Hepatocyte (in vitro differentiated cells): Measurements from ENCODE around the gene STARD9. TPM values are rescaled to one million over a fixed set of nuclear protein-coding genes. Genes with fewer than 3 reads are reported as not detected.

ENCODE experiments used
- DNase-seq: peaks from one replicate; pipeline ENCODE4 v3.0.0-alpha.2; 2016; ENCODE audit warnings: low spot score
- H2AFZ ChIP-seq: fragments of 200-600 bp; sonication (generic); 2 replicates; pipeline ENCODE4 v1.6.0; 2016; ENCODE audit warnings: antibody characterized with exemption, mild to moderate bottlenecking
- H3K27ac ChIP-seq: fragments of 200-600 bp; sonication (generic); 2 replicates; pipeline ENCODE4 v1.5.1; 2016; ENCODE audit warnings: mild to moderate bottlenecking
- H3K27me3 ChIP-seq: fragments of 200-600 bp; sonication (generic); 2 replicates; pipeline ENCODE4 v1.6.1; 2016
- H3K36me3 ChIP-seq: fragments of 200-600 bp; sonication (generic); replicated peaks from 2 replicates; pipeline ENCODE4 v1.5.1; 2016; ENCODE audit warnings: low read depth; ENCODE audit not compliant: insufficient read depth
- H3K4me1 ChIP-seq: fragments of 200-600 bp; sonication (generic); 2 replicates; pipeline ENCODE4 v1.5.1; 2016; ENCODE audit warnings: mild to moderate bottlenecking, moderate library complexity; ENCODE audit not compliant: insufficient read depth
- H3K4me2 ChIP-seq: fragments of 200-600 bp; sonication (generic); 2 replicates; pipeline ENCODE4 v1.6.0; 2016
- H3K4me3 ChIP-seq: fragments of 200-600 bp; sonication (generic); 2 replicates; pipeline ENCODE4 v1.5.1; 2016; ENCODE audit warnings: mild to moderate bottlenecking
- H3K79me2 ChIP-seq: fragments of 200-600 bp; sonication (generic); 2 replicates; pipeline ENCODE4 v1.6.0; 2017; ENCODE audit warnings: mild to moderate bottlenecking
- H3K9me2 ChIP-seq: fragments of 200-600 bp; sonication (generic); replicated peaks from 2 replicates; pipeline ENCODE4 v1.6.0; 2017; ENCODE audit warnings: mild to moderate bottlenecking; ENCODE audit not compliant: insufficient read depth
- H3K9me3 ChIP-seq: fragments of 200-600 bp; sonication (generic); 2 replicates; pipeline ENCODE4 v1.5.1; 2016; ENCODE audit warnings: low read depth, mild to moderate bottlenecking
- H4K20me1 ChIP-seq: fragments of 200-600 bp; sonication (generic); 2 replicates; pipeline ENCODE4 v1.6.0; 2016; ENCODE audit warnings: mild to moderate bottlenecking; ENCODE audit not compliant: insufficient read depth, poor library complexity, severe bottlenecking
- CTCF ChIP-seq: fragments of 200-600 bp; sonication (generic); IDR thresholded peaks from 2 replicates; pipeline ENCODE4 v1.5.1; 2016; ENCODE audit warnings: antibody characterized with exemption, mild to moderate bottlenecking; ENCODE audit not compliant: poor library complexity
- EZH2 ChIP-seq: fragments of 200-600 bp; sonication (generic); IDR thresholded peaks from 2 replicates; pipeline ENCODE4 v1.6.1; 2016; ENCODE audit warnings: antibody characterized with exemption, mild to moderate bottlenecking, borderline replicate concordance
- EZH2phosphoT487 ChIP-seq: fragments of 200-600 bp; sonication (generic); IDR thresholded peaks from one replicate; pipeline ENCODE4 v1.6.1; 2018; ENCODE audit warnings: antibody characterized with exemption, mild to moderate bottlenecking, low read depth, moderate library complexity; ENCODE audit not compliant: unreplicated experiment, severe bottlenecking
- WGBS: methylation state at CpG from one replicate; pipeline ENCODE4 v1.1.6; 2016; ENCODE audit warnings: low lambda C conversion rate; ENCODE audit errors: missing lambda C conversion rate; 5-methylcytosine and 5-hydroxymethylcytosine counted together
- polyA plus RNA-seq: library from polyadenylated mRNA; unstranded; fragments of >200 nt; fragmentation: Nextera tagmentation; extraction: Ambion mirVana; gene quantifications from 2 replicates; pipeline ENCODE4 v1.2.1, GENCODE V29; 2016
- total RNA-seq: library from RNA; depleted of rRNA; stranded (reverse); fragments of >200 nt; gene quantifications from 2 replicates; pipeline ENCODE4 v1.2.3, GENCODE V29; 2014

STARD9 gene
- total and polyA plus RNA-seq, 2 experiments from 2014 or later, result 0.50 to 3.0 TPM

- Histone ChIP-seq H4K20me1 (no peaks in the 10 kb centered on the region), H2AFZ (no peak overlapping the region), H3K36me3 (no peaks in the 10 kb centered on the region), H3K4me1 (no peaks in the 10 kb centered on the region), H3K27ac (no peak overlapping the region), H3K4me3 (no peak overlapping the region), H3K9me2 (no peaks in the 10 kb centered on the region), H3K27me3 (no peaks in the 10 kb centered on the region), H3K9me3 (no peaks in the 10 kb centered on the region), H3K4me2 (no peak overlapping the region), H3K79me2 (no peaks in the 10 kb centered on the region)
- 94% methylated on average over 2 of the region's 2 CpGs for WGBS
- TF ChIP-seq EZH2phosphoT487 (no peak), CTCF (no peak)
- no peak for DNase-seq
Measured at GRCh38 chr15:42627485-42627884, 52.1 kb downstream of the STARD9 start.

- DNase-seq, result no peak
- no peaks in the 10 kb centered on the region for H3K9me2 ChIP-seq
- 98% methylated on average over 4 of the region's 4 CpGs for WGBS
- no peaks in the 10 kb centered on the region for H3K36me3 ChIP-seq
- no peak overlapping the region for H2AFZ ChIP-seq
- no peaks in the 10 kb centered on the region for H3K9me3 ChIP-seq
- H4K20me1 ChIP-seq, result no peaks in the 10 kb centered on the region
- no peaks in the 10 kb centered on the region for H3K4me1 ChIP-seq
- H3K79me2 ChIP-seq, result no peaks in the 10 kb centered on the region
- no peak for TF ChIP-seq CTCF
- no peak for TF ChIP-seq EZH2phosphoT487
- no peak for TF ChIP-seq EZH2
- H3K4me3 ChIP-seq, result no peak overlapping the region
- H3K27me3 ChIP-seq, result no peaks in the 10 kb centered on the region
- H3K4me2 ChIP-seq, result no peak overlapping the region
- no peak overlapping the region for H3K27ac ChIP-seq
Measured at GRCh38 chr15:42628761-42629160, 53.4 kb downstream of the STARD9 start.

GRCh38 chr15:42632105-42632675 is 56.8 kb downstream of the STARD9 start:
- no peaks in the 10 kb centered on the region for H3K79me2 ChIP-seq
- 77% methylated on average over 1 of the region's 1 CpG for WGBS
- H3K27ac ChIP-seq, result no peak overlapping the region
- TF ChIP-seq EZH2phosphoT487, result no peak
- no peak for TF ChIP-seq EZH2
- no peak for TF ChIP-seq CTCF
- H3K27me3 ChIP-seq, result no peaks in the 10 kb centered on the region
- no peaks in the 10 kb centered on the region for H3K9me3 ChIP-seq
- no peaks in the 10 kb centered on the region for H3K9me2 ChIP-seq
- no peak overlapping the region for H3K4me3 ChIP-seq
- H3K36me3 ChIP-seq, result no peaks in the 10 kb centered on the region
- H2AFZ ChIP-seq, result no peak overlapping the region
- no peaks in the 10 kb centered on the region for H4K20me1 ChIP-seq
- no peak for DNase-seq
- no peaks in the 10 kb centered on the region for H3K4me1 ChIP-seq
- H3K4me2 ChIP-seq, result no peak overlapping the region

GRCh38 chr15:42640109-42640508 is 64.7 kb downstream of the STARD9 start:
- DNase-seq, result no peak
- WGBS, result 78% methylated on average over 4 of the region's 4 CpGs
- TF ChIP-seq EZH2, result no peak
- TF ChIP-seq CTCF, result no peak
- TF ChIP-seq EZH2phosphoT487, result no peak
- Histone ChIP-seq H3K27me3 (no peaks in the 10 kb centered on the region), H4K20me1 (no peaks in the 10 kb centered on the region), H3K4me1 (no peaks in the 10 kb centered on the region), H3K9me3 (no peaks in the 10 kb centered on the region), H3K36me3 (no peaks in the 10 kb centered on the region), H3K4me3 (no peak overlapping the region), H3K27ac (no peak overlapping the region), H3K9me2 (no peaks in the 10 kb centered on the region), H3K4me2 (no peak overlapping the region), H3K79me2 (no peaks in the 10 kb centered on the region), H2AFZ (no peak overlapping the region)
